ENCODE measurements around the gene VIPAS39. TPM values are rescaled to one million over a fixed set of nuclear protein-coding genes. Genes with fewer than 3 reads are reported as not detected.
A peak's percentile ranks its signal among the peaks of the same experiment; 100 is the strongest.

VIPAS39 gene
- total and polyA plus RNA-seq, 9 of the 15 experiments (the other 6 are each of a cell fraction or from before 2014, with no cell fraction given) = 5.7 to 25.6 (median 9.9) TPM

DNA sequence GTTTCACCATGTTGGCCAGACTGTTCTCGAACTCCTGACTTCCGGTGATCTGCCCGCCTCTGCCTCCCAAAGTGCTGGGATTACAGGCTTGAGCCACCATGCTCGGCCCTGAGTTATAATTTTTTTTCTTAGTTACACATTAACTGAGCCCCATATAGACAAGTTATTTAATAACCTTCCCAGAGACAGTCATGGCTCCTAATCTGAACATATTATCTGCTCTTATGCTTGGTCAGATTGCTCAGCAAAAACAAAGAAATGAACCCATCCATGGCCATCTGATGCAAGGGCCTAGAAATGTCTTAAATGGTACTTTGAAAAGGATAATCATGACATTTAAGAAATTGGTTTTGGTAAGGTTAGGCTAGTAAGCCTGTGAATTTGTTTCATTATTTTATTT is 67.2 kb downstream of the VIPAS39 start:
- ChIA-PET CTCF (ENCODE audit: low intra/inter-chr PET ratio) (no interaction called here), POLR2A (interaction anchor here (0.6 kb wide), 1 partner anchor 14 kb away, joined by 3 read pairs; the partner anchor contains the start of gene TMED8)
- DNase-seq (ENCODE audit: extremely low read depth in 1 of 4, low spot score in 3 of 4) (no peak), FAIRE-seq (no peak), ATAC-seq (peak; percentile 67)
- no TSS peak for BruUV-seq (replicated peaks)
- H3K4me1 ChIP-seq (replicated peaks in 1 of 2; ENCODE audit: control insufficient read depth in 2 of 2, insufficient read depth in 2 of 2, low read length in 2 of 2) = no peaks in the 10 kb centered on the region
- H3K27me3 ChIP-seq (ENCODE audit: control insufficient read depth in 2 of 2, insufficient read depth in 2 of 2, low read length in 2 of 2) = no peaks in the 10 kb centered on the region
- H2AFZ ChIP-seq (ENCODE audit: low read depth, low read length) = no peak overlapping the region
- no peak overlapping the region for H3K4me2 ChIP-seq (ENCODE audit: insufficient read depth, low read length)
- H3K9me1 ChIP-seq (ENCODE audit: control insufficient read depth, insufficient read depth, low read length) = no peaks in the 10 kb centered on the region
- H3K4me3 ChIP-seq = no peak overlapping the region
- no peak overlapping the region for H3K9ac ChIP-seq (ENCODE audit: insufficient read depth in 1 of 2, low read depth in 2 of 2, low read length in 2 of 2)
- H3K27ac ChIP-seq (ENCODE audit: extremely low read depth, low read depth, low read length) = no peak overlapping the region
- in situ Hi-C loops (cut with MboI) = no loop called here
- H3K9me3 ChIP-seq (replicated peaks; ENCODE audit: control insufficient read depth, insufficient read depth, low read depth, low read length) = no peaks in the 10 kb centered on the region
- H3K79me2 ChIP-seq (ENCODE audit: control insufficient read depth, insufficient read depth, low read length) = no peaks in the 10 kb centered on the region
- intact Hi-C loops (cut with micrococcal nuclease) = no loop called here
- H4K20me1 ChIP-seq (replicated peaks; ENCODE audit: control insufficient read depth, insufficient read depth, low read length) = no peaks in the 10 kb centered on the region
- 55% methylated on average over 4 of the region's 4 CpGs for WGBS (ENCODE audit: insufficient coverage, low coverage, missing lambda C conversion rate)
- no peaks in the 10 kb centered on the region for H3K36me3 ChIP-seq (ENCODE audit: control insufficient read depth, insufficient read depth, low read length)
- no peak for TF ChIP-seq HDGF (IDR thresholded peaks at IDR 0.05)
- peak; percentile 71 for TF ChIP-seq CEBPG (CRISPR knock-in tag; IDR thresholded peaks at IDR 0.05)
- peak in 1 of 2 experiments; percentile 50; a peak in 1 of 4 replicates for TF ChIP-seq CEBPG (tag; conservative IDR thresholded peaks at IDR 0.05 in 1 of 2, IDR thresholded peaks at IDR 0.05 in 1 of 2)
- TF ChIP-seq ZBED1 (IDR thresholded peaks at IDR 0.05) = no peak
- TF ChIP-seq, protein P1, sequence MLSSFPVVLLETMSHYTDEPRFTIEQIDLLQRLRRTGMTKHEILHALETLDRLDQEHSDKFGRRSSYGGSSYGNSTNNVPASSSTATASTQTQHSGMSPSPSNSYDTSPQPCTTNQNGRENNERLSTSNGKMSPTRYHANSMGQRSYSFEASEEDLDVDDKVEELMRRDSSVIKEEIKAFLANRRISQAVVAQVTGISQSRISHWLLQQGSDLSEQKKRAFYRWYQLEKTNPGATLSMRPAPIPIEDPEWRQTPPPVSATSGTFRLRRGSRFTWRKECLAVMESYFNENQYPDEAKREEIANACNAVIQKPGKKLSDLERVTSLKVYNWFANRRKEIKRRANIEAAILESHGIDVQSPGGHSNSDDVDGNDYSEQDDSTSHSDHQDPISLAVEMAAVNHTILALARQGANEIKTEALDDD (IDR thresholded peaks at IDR 0.05) = 0 out of 2 replicates have a peak, but pooled peaks have one; percentile 23
- 0 out of 2 replicates have a peak, but pooled peaks have one; percentile 18 for TF ChIP-seq BACH1 (tag; IDR thresholded peaks at IDR 0.05)
- TF ChIP-seq, protein P2, sequence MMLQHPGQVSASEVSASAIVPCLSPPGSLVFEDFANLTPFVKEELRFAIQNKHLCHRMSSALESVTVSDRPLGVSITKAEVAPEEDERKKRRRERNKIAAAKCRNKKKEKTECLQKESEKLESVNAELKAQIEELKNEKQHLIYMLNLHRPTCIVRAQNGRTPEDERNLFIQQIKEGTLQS (IDR thresholded peaks at IDR 0.05) = peak; percentile 42; the same call in 1 of the 2 replicates
- TF ChIP-seq, protein P2 (CRISPR knock-in tag; conservative IDR thresholded peaks at IDR 0.05) = no peak
- TF ChIP-seq ZKSCAN8 (CRISPR knock-in tag; IDR thresholded peaks at IDR 0.05) = no peak
- 0 out of 2 replicates have a peak, but pooled peaks have one; percentile 16 for TF ChIP-seq DPF2 (IDR thresholded peaks at IDR 0.05)
- peak; percentile 12; the same call in 1 of the 2 replicates for TF ChIP-seq SOX6 (IDR thresholded peaks at IDR 0.05)
- TF ChIP-seq MAFG (tag; conservative IDR thresholded peaks at IDR 0.05) = 0 out of 2 replicates have a peak, but pooled peaks have one; percentile 21
- TF ChIP-seq, protein P3, sequence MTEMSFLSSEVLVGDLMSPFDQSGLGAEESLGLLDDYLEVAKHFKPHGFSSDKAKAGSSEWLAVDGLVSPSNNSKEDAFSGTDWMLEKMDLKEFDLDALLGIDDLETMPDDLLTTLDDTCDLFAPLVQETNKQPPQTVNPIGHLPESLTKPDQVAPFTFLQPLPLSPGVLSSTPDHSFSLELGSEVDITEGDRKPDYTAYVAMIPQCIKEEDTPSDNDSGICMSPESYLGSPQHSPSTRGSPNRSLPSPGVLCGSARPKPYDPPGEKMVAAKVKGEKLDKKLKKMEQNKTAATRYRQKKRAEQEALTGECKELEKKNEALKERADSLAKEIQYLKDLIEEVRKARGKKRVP (CRISPR knock-in tag; IDR thresholded peaks at IDR 0.05) = 0 out of 2 replicates have a peak, but pooled peaks have one; percentile 68
- TF ChIP-seq TRIM24 (IDR thresholded peaks at IDR 0.05) = peak in 1 of 2 experiments; percentile 63; a peak in 1 of 4 replicates
- TF ChIP-seq, protein P4, sequence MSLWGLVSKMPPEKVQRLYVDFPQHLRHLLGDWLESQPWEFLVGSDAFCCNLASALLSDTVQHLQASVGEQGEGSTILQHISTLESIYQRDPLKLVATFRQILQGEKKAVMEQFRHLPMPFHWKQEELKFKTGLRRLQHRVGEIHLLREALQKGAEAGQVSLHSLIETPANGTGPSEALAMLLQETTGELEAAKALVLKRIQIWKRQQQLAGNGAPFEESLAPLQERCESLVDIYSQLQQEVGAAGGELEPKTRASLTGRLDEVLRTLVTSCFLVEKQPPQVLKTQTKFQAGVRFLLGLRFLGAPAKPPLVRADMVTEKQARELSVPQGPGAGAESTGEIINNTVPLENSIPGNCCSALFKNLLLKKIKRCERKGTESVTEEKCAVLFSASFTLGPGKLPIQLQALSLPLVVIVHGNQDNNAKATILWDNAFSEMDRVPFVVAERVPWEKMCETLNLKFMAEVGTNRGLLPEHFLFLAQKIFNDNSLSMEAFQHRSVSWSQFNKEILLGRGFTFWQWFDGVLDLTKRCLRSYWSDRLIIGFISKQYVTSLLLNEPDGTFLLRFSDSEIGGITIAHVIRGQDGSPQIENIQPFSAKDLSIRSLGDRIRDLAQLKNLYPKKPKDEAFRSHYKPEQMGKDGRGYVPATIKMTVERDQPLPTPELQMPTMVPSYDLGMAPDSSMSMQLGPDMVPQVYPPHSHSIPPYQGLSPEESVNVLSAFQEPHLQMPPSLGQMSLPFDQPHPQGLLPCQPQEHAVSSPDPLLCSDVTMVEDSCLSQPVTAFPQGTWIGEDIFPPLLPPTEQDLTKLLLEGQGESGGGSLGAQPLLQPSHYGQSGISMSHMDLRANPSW (CRISPR knock-in tag; IDR thresholded peaks at IDR 0.05) = no peak
- peak; percentile 43; the same call in 1 of the 2 replicates for TF ChIP-seq C11orf30 (IDR thresholded peaks at IDR 0.05; ENCODE audit: low read depth)
- TF ChIP-seq TBL1XR1 (IDR thresholded peaks at IDR 0.05; ENCODE audit: low read length in 2 of 2) = no peak
